Vagina (tissue), 2 donors: Measurements from ENCODE around the gene CUBN.

ENCODE experiments used
- CTCF ChIP-seq, 3 experiments: fragments of 450-650 bp in 2 of 3; fragments of 200-600 bp in 1 of 3; sonication (generic) in 1 of 3; IDR thresholded peaks; one replicate each; pipeline ENCODE4 v1.5.1; 2017 to 2019; ENCODE audit warnings: antibody characterized with exemption in 3 of 3, mild to moderate bottlenecking in 2 of 3, moderate library complexity in 2 of 3
- POLR2A ChIP-seq, 2 donors: fragments of 450-650 bp; IDR thresholded peaks; one replicate each; pipeline ENCODE4 v1.6.1; 2017; ENCODE audit warnings: antibody characterized with exemption in 2 of 2, mild to moderate bottlenecking in 2 of 2, moderate library complexity in 2 of 2
- POLR2AphosphoS5 ChIP-seq, 2 donors: sonication (generic); formaldehyde crosslinking; IDR thresholded peaks; one replicate each; pipeline ENCODE4 v1.9.0; 2017; ENCODE audit warnings: antibody characterized with exemption in 2 of 2, mild to moderate bottlenecking in 2 of 2, low read depth in 1 of 2; ENCODE audit not compliant: insufficient read depth in 1 of 2

DNA sequence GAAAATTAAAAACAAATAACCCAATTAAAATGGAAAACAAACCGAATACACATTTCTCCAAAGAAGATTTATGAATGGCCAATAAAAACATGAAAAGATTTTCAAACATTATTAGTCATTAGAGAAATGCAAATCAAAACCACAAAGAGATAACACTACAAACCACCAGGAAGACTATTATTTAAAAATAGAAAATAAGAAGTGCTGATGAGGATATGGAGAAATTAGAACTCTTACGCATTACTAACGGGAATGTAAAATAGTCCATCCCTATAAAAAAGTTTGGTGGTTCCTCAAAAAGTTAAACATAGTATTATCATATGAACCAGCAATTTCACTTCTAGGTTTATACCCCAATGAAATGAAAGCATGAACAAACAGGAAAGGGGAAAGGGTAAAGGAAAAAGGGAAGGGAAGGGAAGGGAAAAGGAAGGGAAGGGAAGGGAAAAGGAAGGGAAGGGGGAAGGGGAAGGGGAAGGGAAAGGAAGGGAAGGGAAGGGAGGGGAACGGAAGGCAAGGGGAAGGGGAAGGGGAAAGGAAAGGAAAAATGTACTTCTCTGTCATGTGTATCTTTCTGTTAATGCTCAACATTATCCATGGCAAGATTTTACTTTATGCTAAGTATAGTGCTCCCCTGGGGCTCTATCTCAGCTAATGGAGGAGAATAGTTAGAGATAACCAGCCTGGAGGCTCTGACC, 187.1 kb downstream of the CUBN start:
- TF ChIP-seq CTCF (IDR thresholded peaks at IDR 0.05), result no peak
- no peak for TF ChIP-seq POLR2A (IDR thresholded peaks at IDR 0.05)
- TF ChIP-seq POLR2AphosphoS5 (IDR thresholded peaks at IDR 0.05; ENCODE audit: insufficient read depth in 1 of 2, low read depth in 1 of 2), result no peak
